ENCODE results near the gene TMF1. TPM values are rescaled to one million over a fixed set of nuclear protein-coding genes. Genes with fewer than 3 reads are reported as not detected.

The TMF1 gene
- total and polyA plus RNA-seq, 2 experiments from 2014 or later: 27.0 to 41.4 TPM

DNA sequence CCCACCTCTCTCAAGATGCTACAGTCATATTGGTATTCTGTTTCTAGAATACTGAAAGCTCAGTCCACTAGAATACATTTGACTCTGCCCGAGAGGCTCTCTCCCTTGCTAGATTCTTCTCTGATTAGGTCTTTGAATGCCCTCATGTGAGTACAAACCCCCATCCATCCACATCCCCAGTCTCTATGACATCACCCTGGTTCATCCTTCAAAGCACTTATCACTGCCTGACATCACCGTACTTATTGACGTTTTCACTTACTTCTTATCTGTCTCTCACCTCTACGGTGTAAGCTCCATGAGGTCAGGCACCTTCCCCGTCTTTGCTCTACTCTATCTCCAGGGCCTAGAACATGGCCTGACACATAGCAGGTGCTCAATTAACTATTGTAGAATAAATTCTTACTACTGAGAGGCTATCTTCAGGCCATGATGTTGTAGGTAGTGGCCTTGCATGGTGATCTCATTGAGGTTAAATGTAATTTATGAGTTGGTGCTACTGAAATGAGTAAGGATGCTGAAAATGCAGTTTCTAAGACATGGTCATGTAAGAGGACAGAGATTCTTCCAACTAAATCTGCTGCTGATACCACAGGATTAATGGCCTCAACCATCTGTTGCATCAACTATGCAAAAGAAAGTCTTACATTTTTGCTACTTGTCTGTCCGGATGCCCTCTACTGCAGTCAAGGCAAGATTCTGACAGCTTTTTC, 65.5 kb downstream of the TMF1 start:
- H3K4me1 ChIP-seq (ENCODE audit: insufficient read depth): no peaks in the 10 kb centered on the region
- H3K9me2 ChIP-seq (ENCODE audit: insufficient read depth): no peaks in the 10 kb centered on the region
- no peak overlapping the region for H3K4me3 ChIP-seq
- no peaks in the 10 kb centered on the region for H3K27me3 ChIP-seq (replicated peaks; ENCODE audit: insufficient read depth)
- no peaks in the 10 kb centered on the region for H4K20me1 ChIP-seq (ENCODE audit: insufficient read depth)
- no peak for DNase-seq
- TF ChIP-seq EZH2phosphoT487 (IDR thresholded peaks at IDR 0.05; ENCODE audit: insufficient read depth, low read depth) (no peak), EZH2 (IDR thresholded peaks at IDR 0.05; ENCODE audit: insufficient read depth, poor library complexity, severe bottlenecking) (no peak)
- no peaks in the 10 kb centered on the region for H3K79me2 ChIP-seq (ENCODE audit: insufficient read depth)
- in situ Hi-C loops (cut with MboI): no loop called here
- no peak overlapping the region for H2AFZ ChIP-seq
- no peak overlapping the region for H3K4me2 ChIP-seq (ENCODE audit: unreplicated experiment)
- H3F3A ChIP-seq (ENCODE audit: insufficient read depth): 0 out of 2 replicates have a peak, but pooled peaks cover 4% of the 10 kb centered on the region
- H3K9me3 ChIP-seq (ENCODE audit: low read depth): no peaks in the 10 kb centered on the region
- H3K9ac ChIP-seq: no peak overlapping the region
- peaks cover 63% of the 10 kb centered on the region for H3K36me3 ChIP-seq (ENCODE audit: low read depth)
- WGBS, 2 experiments (ENCODE audit: low coverage in 1 of 2, low lambda C conversion rate in 2 of 2, missing lambda C conversion rate in 2 of 2): 95 to 96% methylated on average over 6 of the region's 6 CpGs
- H3K27ac ChIP-seq: no peak overlapping the region

DNA sequence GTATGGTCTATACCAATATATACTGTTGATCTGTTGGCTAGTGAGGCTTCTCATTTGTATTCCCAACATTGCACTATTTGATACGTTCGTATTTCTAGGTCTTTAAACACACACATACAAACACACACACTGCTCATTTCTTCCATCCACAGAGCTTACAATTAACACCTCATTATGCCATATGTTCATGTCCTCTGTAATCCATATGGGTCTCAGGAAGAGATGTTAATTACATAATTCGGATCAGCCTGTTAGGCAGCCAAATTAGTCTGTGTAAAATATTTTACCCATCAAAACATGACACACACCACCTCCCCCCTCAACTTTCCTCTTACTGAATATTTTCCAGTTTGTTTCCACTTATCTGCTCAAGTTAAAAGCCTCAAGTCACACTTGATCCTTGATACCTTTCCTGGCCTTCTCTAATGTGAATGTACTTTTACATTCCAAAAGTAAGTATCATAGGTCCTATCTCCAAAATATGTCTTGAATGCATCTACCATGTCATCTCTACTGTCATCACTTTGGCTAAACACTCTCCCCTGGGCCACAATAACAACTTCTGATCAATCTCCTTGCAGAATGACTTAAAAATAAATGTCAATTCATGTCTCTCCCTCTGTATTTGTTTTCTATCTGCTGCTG, 66.9 kb downstream of the TMF1 start:
- TF ChIP-seq EZH2 (IDR thresholded peaks at IDR 0.05; ENCODE audit: insufficient read depth, poor library complexity, severe bottlenecking) (no peak), EZH2phosphoT487 (IDR thresholded peaks at IDR 0.05; ENCODE audit: insufficient read depth, low read depth) (no peak)
- WGBS, 2 experiments (ENCODE audit: low coverage in 1 of 2, low lambda C conversion rate in 2 of 2, missing lambda C conversion rate in 2 of 2): 44 to 50% methylated on average over 3 of the region's 3 CpGs
- H3K4me3 ChIP-seq: no peak overlapping the region
- H3K27me3 ChIP-seq (replicated peaks; ENCODE audit: insufficient read depth): no peaks in the 10 kb centered on the region
- H3K4me2 ChIP-seq (ENCODE audit: unreplicated experiment): no peak overlapping the region
- H3K36me3 ChIP-seq (ENCODE audit: low read depth): peaks cover 67% of the 10 kb centered on the region
- H3K27ac ChIP-seq: no peak overlapping the region
- in situ Hi-C loops (cut with MboI): no loop called here
- no peaks in the 10 kb centered on the region for H4K20me1 ChIP-seq (ENCODE audit: insufficient read depth)
- H2AFZ ChIP-seq: no peak overlapping the region
- H3K9me3 ChIP-seq (ENCODE audit: low read depth): no peaks in the 10 kb centered on the region
- H3K4me1 ChIP-seq (ENCODE audit: insufficient read depth): no peaks in the 10 kb centered on the region
- no peak overlapping the region for H3K9ac ChIP-seq
- H3F3A ChIP-seq (ENCODE audit: insufficient read depth): 0 out of 2 replicates have a peak, but pooled peaks cover 4% of the 10 kb centered on the region
- peak; percentile 6 for DNase-seq
- H3K79me2 ChIP-seq (ENCODE audit: insufficient read depth): no peaks in the 10 kb centered on the region
- no peaks in the 10 kb centered on the region for H3K9me2 ChIP-seq (ENCODE audit: insufficient read depth)

DNA sequence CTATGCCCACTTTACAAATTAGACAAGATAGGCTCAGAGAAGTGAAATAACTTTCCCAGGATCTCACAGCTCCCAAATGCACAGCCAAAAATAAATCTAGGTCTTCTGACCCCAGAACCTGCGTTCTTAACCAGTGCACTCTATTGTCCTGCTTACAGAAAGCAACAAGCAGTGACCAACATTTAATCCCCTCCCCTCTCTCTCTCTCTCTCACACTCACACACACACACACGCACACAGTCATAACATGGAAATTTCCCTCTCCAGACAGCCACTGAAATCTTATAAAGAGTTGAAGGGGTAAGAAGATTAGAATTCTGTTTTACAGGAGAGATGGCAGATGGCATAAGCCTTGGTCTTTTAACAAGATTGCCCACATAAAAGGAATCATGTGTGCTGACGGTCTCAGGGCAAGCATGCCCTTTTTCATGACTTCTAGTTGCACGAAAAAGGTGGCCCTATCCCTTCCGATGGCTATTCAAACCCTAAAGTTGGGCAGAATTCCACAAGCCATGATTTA, 68.1 kb downstream of the TMF1 start:
- WGBS, 2 experiments (ENCODE audit: low coverage in 1 of 2, low lambda C conversion rate in 2 of 2, missing lambda C conversion rate in 2 of 2): 87 to 88% methylated on average over 5 of the region's 5 CpGs
- no peak for DNase-seq
- Histone ChIP-seq H2AFZ (no peak overlapping the region), H3K27me3 (replicated peaks; ENCODE audit: insufficient read depth) (no peaks in the 10 kb centered on the region), H3K36me3 (ENCODE audit: low read depth) (peaks cover 76% of the 10 kb centered on the region), H3K4me1 (ENCODE audit: insufficient read depth) (no peaks in the 10 kb centered on the region), H3K9me2 (ENCODE audit: insufficient read depth) (no peaks in the 10 kb centered on the region), H3K4me3 (no peak overlapping the region), H3K79me2 (ENCODE audit: insufficient read depth) (no peaks in the 10 kb centered on the region), H3K9ac (no peak overlapping the region), H3F3A (ENCODE audit: insufficient read depth) (0 out of 2 replicates have a peak, but pooled peaks cover 4% of the 10 kb centered on the region), H3K27ac (no peak overlapping the region), H4K20me1 (ENCODE audit: insufficient read depth) (no peaks in the 10 kb centered on the region), H3K4me2 (ENCODE audit: unreplicated experiment) (no peak overlapping the region), H3K9me3 (ENCODE audit: low read depth) (no peaks in the 10 kb centered on the region)
- in situ Hi-C loops (cut with MboI): no loop called here
- TF ChIP-seq EZH2phosphoT487 (IDR thresholded peaks at IDR 0.05; ENCODE audit: insufficient read depth, low read depth): no peak

DNA sequence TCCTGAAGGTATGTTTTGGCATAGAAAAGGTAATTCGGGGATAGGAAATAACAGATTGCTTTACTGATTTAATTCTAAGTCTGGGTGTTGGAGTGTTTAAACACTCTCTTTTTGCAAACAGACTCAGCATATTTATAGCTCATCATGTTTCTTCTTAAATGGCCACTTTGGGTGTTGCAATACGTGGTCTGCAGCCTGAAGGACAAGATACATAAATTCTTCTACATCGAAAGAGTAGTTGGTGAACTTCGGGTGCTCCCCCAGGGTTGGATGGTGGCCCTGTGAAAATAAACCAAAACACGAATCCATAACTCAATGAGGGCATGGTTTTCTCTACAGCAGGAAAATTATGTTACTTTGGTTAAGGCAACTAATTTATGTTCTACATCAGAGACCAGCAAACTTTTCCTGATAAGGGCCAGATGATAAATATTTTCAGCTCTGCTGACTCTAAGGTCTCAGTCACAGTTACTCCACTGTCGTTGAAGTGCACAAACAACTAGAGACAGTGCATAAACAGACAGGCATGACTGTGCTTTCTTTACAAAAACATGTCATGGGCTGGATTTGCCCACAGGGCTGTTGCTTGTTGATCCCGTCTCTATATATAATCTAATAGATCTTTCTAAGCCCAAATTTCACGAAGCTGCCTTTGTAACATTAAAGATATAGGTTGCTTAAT, 74.5 kb downstream of the TMF1 start:
- no peak overlapping the region for H3K27ac ChIP-seq
- peaks cover 71% of the 10 kb centered on the region for H3K36me3 ChIP-seq (ENCODE audit: low read depth)
- no peaks in the 10 kb centered on the region for H3K9me3 ChIP-seq (ENCODE audit: low read depth)
- WGBS, 2 experiments (ENCODE audit: low coverage in 1 of 2, low lambda C conversion rate in 2 of 2, missing lambda C conversion rate in 2 of 2): 86 to 90% methylated on average over 8 of the region's 8 CpGs
- no peaks in the 10 kb centered on the region for H3K27me3 ChIP-seq (replicated peaks; ENCODE audit: insufficient read depth)
- H3K9ac ChIP-seq: no peak overlapping the region
- no peak overlapping the region for H2AFZ ChIP-seq
- no peak for TF ChIP-seq EZH2phosphoT487 (IDR thresholded peaks at IDR 0.05; ENCODE audit: insufficient read depth, low read depth)
- no peak for TF ChIP-seq EZH2 (IDR thresholded peaks at IDR 0.05; ENCODE audit: insufficient read depth, poor library complexity, severe bottlenecking)
- no peaks in the 10 kb centered on the region for H3K9me2 ChIP-seq (ENCODE audit: insufficient read depth)
- H3K79me2 ChIP-seq (ENCODE audit: insufficient read depth): no peaks in the 10 kb centered on the region
- H3K4me2 ChIP-seq (ENCODE audit: unreplicated experiment): no peak overlapping the region
- no peak overlapping the region for H3K4me3 ChIP-seq
- H4K20me1 ChIP-seq (ENCODE audit: insufficient read depth): 0 out of 2 replicates have a peak, but pooled peaks cover 4% of the 10 kb centered on the region
- no peaks in the 10 kb centered on the region for H3K4me1 ChIP-seq (ENCODE audit: insufficient read depth)
- in situ Hi-C loops (cut with MboI): no loop called here
- peaks cover 16% of the 10 kb centered on the region for H3F3A ChIP-seq (ENCODE audit: insufficient read depth)
- no peak for DNase-seq
